Measurements from ENCODE around the gene TMEM219. TPM values are rescaled to one million over a fixed set of nuclear protein-coding genes. Genes with fewer than 3 reads are reported as not detected.

Gene TMEM219
- polyA plus RNA-seq, 1 of the 3 experiments (the other 2 are of a cell fraction): 101 TPM

GRCh38 chr16:29977063-29977825 lies 15.4 kb downstream of the TMEM219 start:
- ChIA-PET CTCF (interaction anchor here (0.8 to 8.2 kb wide), 3 partner anchors 9 to 55 kb away, joined by 3 to 41 read pairs (median 13); no protein-coding TSS in a partner anchor), POLR2A (interaction anchor here (1.2 to 1.9 kb wide), 2 partner anchors 9 to 15 kb away, joined by 3 to 7 read pairs; partner anchors contain the start of gene TMEM219)
- Histone ChIP-seq H3K9me2 (no peaks in the 10 kb centered on the region), H3K4me1 (ENCODE audit: control insufficient read depth in 1 of 2, insufficient read depth in 2 of 2, low read depth in 1 of 2, low read length in 1 of 2) (peaks cover 20 to 25% of the 10 kb centered on the region in 2 experiments; a peak in 3 of 4 replicates), H2AFZ (ENCODE audit: low read depth) (no peak overlapping the region), H3K79me2 (ENCODE audit: insufficient read depth) (peaks cover 46% of the 10 kb centered on the region), H3K27me3 (ENCODE audit: insufficient read depth) (no peaks in the 10 kb centered on the region), H3F3A (replicated peaks; ENCODE audit: insufficient read depth) (peaks cover 6% of the 10 kb centered on the region), H4K20me1 (ENCODE audit: insufficient read depth) (peaks cover 38% of the 10 kb centered on the region), H3K9ac (no peak overlapping the region), H3K9me3 (no peaks in the 10 kb centered on the region), H3K4me2 (peak overlapping the region; percentile 99), H3K36me3 (replicated peaks in 1 of 2; ENCODE audit: control insufficient read depth in 1 of 2, insufficient read depth in 2 of 2, low read length in 1 of 2) (peaks cover 23 to 50% of the 10 kb centered on the region in 2 experiments), H3K4me3 (ENCODE audit: low read depth in 2 of 2, low read length in 1 of 2) (no peak overlapping the region), H3K27ac (ENCODE audit: low read depth in 2 of 2, low read length in 1 of 2) (no peak overlapping the region; a peak in 1 of 4 replicates)
- WGBS (ENCODE audit: low lambda C conversion rate): 97% methylated on average over 9 of the region's 9 CpGs
- DNase-seq: peak; percentile 3
- TF ChIP-seq, protein P1, sequence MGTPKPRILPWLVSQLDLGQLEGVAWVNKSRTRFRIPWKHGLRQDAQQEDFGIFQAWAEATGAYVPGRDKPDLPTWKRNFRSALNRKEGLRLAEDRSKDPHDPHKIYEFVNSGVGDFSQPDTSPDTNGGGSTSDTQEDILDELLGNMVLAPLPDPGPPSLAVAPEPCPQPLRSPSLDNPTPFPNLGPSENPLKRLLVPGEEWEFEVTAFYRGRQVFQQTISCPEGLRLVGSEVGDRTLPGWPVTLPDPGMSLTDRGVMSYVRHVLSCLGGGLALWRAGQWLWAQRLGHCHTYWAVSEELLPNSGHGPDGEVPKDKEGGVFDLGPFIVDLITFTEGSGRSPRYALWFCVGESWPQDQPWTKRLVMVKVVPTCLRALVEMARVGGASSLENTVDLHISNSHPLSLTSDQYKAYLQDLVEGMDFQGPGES (IDR thresholded peaks at IDR 0.05; ENCODE audit: low read depth, low read length): no peak
- TF ChIP-seq EP300 (IDR thresholded peaks at IDR 0.05; ENCODE audit: borderline replicate concordance in 1 of 2, low read depth in 1 of 2, low read length in 1 of 2) (no peak), NFIC (IDR thresholded peaks at IDR 0.05; ENCODE audit: borderline replicate concordance) (no peak)

- H3F3A ChIP-seq (replicated peaks; ENCODE audit: insufficient read depth): no peaks in the 10 kb centered on the region
- no peak overlapping the region for H3K9ac ChIP-seq
- H3K27me3 ChIP-seq (ENCODE audit: insufficient read depth): no peaks in the 10 kb centered on the region
- peaks cover 23 to 58% of the 10 kb centered on the region in 2 experiments for H3K36me3 ChIP-seq (replicated peaks in 1 of 2; ENCODE audit: control insufficient read depth in 1 of 2, insufficient read depth in 2 of 2, low read length in 1 of 2)
- WGBS (ENCODE audit: low lambda C conversion rate): 95% methylated on average over 4 of the region's 9 CpGs
- no peak overlapping the region for H2AFZ ChIP-seq (ENCODE audit: low read depth)
- POLR2A ChIA-PET: no interaction called here
- H3K79me2 ChIP-seq (ENCODE audit: insufficient read depth): peaks cover 46% of the 10 kb centered on the region
- no peak overlapping the region for H3K27ac ChIP-seq (ENCODE audit: low read depth in 2 of 2, low read length in 1 of 2)
- H3K9me2 ChIP-seq: no peaks in the 10 kb centered on the region
- no peak overlapping the region for H3K4me2 ChIP-seq
- H4K20me1 ChIP-seq (ENCODE audit: insufficient read depth): peaks cover 38% of the 10 kb centered on the region
- no peak overlapping the region for H3K4me3 ChIP-seq (ENCODE audit: low read depth in 2 of 2, low read length in 1 of 2)
- CTCF ChIA-PET: interaction anchor here (0.8 to 8.2 kb wide), 3 partner anchors 9 to 54 kb away, joined by 3 to 41 read pairs (median 13); no protein-coding TSS in a partner anchor
- no peaks in the 10 kb centered on the region for H3K9me3 ChIP-seq
- TF ChIP-seq SMC3 (IDR thresholded peaks at IDR 0.05; ENCODE audit: low read depth, low read length): no peak
- no peak for TF ChIP-seq EP300 (IDR thresholded peaks at IDR 0.05; ENCODE audit: borderline replicate concordance in 1 of 2, low read depth in 1 of 2, low read length in 1 of 2)
- TF ChIP-seq RXRA (IDR thresholded peaks at IDR 0.05; ENCODE audit: borderline replicate concordance, low read depth): no peak
- TF ChIP-seq RFX5 (IDR thresholded peaks at IDR 0.05; ENCODE audit: low read length): no peak
- no peak for TF ChIP-seq PBX3 (IDR thresholded peaks at IDR 0.05)
- TF ChIP-seq JUND (IDR thresholded peaks at IDR 0.05): no peak
- TF ChIP-seq YY1 (IDR thresholded peaks at IDR 0.05; ENCODE audit: low read depth): no peak
- TF ChIP-seq EZH2phosphoT487 (IDR thresholded peaks at IDR 0.05; ENCODE audit: borderline replicate concordance, low read depth): no peak
- TF ChIP-seq, protein P1 (IDR thresholded peaks at IDR 0.05; ENCODE audit: low read depth, low read length): no peak
- TF ChIP-seq TEAD4 (IDR thresholded peaks at IDR 0.05; ENCODE audit: borderline replicate concordance, insufficient read depth): no peak
- TF ChIP-seq, protein P2, sequence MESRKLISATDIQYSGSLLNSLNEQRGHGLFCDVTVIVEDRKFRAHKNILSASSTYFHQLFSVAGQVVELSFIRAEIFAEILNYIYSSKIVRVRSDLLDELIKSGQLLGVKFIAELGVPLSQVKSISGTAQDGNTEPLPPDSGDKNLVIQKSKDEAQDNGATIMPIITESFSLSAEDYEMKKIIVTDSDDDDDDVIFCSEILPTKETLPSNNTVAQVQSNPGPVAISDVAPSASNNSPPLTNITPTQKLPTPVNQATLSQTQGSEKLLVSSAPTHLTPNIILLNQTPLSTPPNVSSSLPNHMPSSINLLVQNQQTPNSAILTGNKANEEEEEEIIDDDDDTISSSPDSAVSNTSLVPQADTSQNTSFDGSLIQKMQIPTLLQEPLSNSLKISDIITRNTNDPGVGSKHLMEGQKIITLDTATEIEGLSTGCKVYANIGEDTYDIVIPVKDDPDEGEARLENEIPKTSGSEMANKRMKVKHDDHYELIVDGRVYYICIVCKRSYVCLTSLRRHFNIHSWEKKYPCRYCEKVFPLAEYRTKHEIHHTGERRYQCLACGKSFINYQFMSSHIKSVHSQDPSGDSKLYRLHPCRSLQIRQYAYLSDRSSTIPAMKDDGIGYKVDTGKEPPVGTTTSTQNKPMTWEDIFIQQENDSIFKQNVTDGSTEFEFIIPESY (IDR thresholded peaks at IDR 0.05; ENCODE audit: borderline replicate concordance, low read depth): no peak
- no peak for TF ChIP-seq NRF1 (IDR thresholded peaks at IDR 0.05; ENCODE audit: low read depth, low read length)
- TF ChIP-seq FOXM1 (IDR thresholded peaks at IDR 0.05; ENCODE audit: low read depth): no peak
- TF ChIP-seq POLR2AphosphoS5 (IDR thresholded peaks at IDR 0.05; ENCODE audit: low read depth, low read length): no peak
- peaks cover 20 to 24% of the 10 kb centered on the region in 2 experiments; a peak in 3 of 4 replicates for H3K4me1 ChIP-seq (ENCODE audit: control insufficient read depth in 1 of 2, insufficient read depth in 2 of 2, low read depth in 1 of 2, low read length in 1 of 2)
- DNase-seq: no peak
Measured at GRCh38 chr16:29978081-29978480, 16.2 kb downstream of the TMEM219 start.

Measured in SK-N-SH (cell line).